ENCODE data around the gene UBA5.

Gene UBA5

DNA sequence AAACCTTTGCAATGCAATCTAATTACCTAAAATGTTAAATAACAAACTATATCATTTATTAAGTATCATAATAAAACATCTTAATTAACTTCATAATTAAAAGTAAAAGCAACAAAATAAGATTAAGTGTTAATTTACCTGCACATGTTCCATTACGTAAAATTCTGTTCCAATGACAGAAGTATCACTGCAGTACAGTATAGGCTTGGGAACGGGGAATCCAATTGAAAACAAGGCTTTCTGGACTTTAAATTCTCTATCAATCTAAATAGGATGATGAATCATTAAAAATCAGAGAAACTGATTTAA, 17.6 kb upstream of the UBA5 start:
- TF ChIP-seq, protein P1, sequence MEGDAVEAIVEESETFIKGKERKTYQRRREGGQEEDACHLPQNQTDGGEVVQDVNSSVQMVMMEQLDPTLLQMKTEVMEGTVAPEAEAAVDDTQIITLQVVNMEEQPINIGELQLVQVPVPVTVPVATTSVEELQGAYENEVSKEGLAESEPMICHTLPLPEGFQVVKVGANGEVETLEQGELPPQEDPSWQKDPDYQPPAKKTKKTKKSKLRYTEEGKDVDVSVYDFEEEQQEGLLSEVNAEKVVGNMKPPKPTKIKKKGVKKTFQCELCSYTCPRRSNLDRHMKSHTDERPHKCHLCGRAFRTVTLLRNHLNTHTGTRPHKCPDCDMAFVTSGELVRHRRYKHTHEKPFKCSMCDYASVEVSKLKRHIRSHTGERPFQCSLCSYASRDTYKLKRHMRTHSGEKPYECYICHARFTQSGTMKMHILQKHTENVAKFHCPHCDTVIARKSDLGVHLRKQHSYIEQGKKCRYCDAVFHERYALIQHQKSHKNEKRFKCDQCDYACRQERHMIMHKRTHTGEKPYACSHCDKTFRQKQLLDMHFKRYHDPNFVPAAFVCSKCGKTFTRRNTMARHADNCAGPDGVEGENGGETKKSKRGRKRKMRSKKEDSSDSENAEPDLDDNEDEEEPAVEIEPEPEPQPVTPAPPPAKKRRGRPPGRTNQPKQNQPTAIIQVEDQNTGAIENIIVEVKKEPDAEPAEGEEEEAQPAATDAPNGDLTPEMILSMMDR (IDR thresholded peaks at IDR 0.05) = no peak

DNA sequence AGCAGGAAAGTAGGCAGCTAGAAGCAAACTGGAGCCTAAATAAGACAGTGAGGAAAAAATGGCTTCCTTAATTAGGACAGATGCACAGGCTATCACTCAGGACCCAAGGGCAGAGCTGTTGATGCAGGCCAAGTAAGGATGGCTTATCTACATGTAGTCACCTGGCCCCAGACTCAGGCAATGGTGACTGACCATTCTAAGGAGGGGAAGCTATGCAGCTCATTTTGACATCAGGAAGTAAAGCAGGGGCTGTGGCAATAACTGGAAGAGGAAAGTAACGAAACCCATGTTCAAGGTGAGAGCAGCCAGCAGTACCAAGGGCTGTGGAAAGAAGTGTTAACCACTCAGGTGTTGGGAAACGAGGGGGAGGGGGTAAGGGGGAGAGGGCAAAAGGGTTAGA, 16.8 kb upstream of the UBA5 start:
- TF ChIP-seq, protein P1 (IDR thresholded peaks at IDR 0.05) = no peak

DNA sequence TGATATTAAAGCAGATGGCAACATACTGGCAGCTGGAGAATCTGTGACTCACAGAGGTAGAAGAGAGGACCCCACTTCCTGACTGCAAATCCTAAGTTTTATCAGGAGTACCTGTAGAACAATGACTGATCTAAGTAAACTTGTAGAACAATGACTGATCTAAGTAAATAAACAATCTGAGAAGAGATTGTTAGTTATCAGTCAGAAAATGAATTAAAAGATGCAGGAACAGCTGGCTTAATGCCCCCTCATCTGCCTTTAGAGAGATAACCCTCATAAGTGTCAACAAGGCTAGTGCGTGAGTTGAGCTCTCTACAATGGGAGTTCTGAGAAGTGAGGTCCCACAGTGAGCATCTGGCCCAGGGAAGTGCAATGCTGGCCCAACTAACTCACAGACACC, 15.1 kb upstream of the UBA5 start:
- TF ChIP-seq, protein P1 (IDR thresholded peaks at IDR 0.05) = no peak

DNA sequence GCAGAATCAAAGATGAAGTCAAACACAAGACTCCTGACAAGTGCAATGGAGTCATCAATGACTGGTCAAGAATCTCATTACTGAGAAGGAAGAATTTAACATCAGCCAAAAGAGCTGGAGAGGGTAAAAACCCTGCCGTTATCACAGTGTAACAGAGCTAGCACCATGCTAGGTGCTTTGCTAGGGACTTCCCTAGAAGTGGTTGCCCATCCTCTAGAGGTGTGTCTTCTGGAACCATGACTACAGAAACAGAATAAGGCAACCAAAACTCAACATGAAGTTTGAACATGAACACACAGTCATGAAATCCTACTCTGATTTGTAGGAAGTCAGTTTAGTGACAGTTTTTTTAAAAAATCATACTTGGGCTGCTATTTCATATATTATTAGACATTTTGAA, 10.0 kb upstream of the UBA5 start:
- TF ChIP-seq, protein P1 (IDR thresholded peaks at IDR 0.05) = no peak

DNA sequence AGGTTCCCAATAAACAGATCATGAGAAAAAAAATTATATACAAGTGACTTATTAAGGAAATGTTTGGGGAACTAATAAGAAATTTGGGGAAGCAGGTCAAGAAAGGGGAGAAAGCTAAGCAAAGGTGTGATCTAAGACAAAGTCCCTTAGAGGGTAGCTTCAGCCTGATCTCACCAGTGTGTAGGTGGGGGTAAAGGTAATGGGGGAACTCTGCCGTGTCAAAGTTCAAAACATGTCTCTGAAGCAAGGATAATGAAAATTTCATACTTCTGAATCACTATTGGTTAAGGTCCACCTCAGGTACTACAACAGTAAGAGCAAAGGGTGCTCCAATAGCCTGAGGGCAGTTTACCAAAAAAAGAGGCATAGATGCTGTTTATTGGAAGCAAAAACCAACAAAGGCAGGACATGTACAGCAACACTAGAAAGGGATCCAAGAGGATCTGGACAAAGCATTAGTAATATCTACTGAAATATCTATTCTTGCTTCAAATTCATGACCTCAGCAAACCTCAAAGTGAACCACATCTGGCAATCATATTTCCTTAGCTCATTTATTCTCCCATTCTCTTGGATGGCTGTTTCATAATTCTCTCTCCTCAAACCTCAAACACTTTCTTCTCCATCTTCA, 7.4 kb upstream of the UBA5 start:
- TF ChIP-seq, protein P1 (IDR thresholded peaks at IDR 0.05) = no peak

DNA sequence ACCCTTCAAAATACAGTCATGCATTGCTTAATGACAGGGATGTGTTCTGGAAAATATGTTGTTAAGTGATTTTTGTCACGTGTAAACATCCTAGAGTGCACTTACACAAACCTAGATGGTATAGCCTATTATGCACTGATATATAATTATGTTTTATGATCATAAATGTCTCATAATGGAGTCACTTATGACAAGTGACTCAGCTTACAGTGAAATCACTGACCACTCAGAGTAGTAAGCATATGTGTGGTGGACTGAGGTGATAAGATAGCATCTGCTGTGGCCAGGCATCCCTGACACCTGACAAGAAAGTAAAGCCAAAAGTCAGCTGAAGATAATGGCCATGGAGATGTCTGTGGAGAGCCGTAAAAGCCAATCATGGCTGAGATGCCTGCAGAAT, 5.9 kb upstream of the UBA5 start:
- TF ChIP-seq, protein P1 (IDR thresholded peaks at IDR 0.05) = no peak

DNA sequence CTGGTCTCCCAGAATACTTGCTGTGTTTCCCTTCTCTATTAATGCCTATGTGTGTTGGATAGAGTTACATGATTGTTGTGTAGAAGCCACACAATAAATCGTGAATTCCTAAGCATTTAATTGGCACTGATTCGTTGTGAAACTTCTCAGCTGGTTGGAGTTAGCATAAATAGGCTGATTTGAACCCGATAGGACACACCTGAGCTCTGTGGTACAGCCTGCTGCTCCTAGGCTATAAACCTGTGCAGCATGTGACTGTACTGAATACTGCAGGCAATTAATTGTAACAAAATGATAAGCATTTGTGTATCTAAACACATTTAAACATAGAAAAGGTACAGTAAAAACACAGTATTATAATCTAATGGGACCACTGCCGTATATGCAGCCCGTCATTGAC, 5.4 kb upstream of the UBA5 start:
- TF ChIP-seq, protein P1 (IDR thresholded peaks at IDR 0.05) = no peak

DNA sequence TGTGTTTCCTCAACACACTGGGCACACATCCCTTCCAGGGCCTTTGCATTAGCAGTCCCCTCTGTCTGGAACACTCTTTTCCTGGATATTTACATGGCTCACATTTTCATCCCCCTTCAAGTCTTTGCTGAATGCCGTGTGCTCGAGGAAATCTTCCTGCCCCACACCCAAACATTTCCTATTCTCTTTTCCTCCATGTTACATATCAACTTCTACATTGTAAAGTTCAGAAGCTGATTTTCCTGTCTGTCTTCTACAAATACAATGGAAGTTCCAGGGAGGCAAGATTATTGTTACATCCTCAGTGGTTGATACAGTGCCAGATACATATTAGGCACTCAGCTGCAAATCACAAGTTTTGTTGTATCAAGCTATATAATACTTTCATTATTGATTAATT, 4.7 kb upstream of the UBA5 start:
- TF ChIP-seq, protein P1 (IDR thresholded peaks at IDR 0.05) = no peak
